ENCODE data around the gene BRAF.

Gene BRAF

GRCh38 chr7:140685407-140686087 lies 239.2 kb downstream of the BRAF start:
- Histone ChIP-seq H3K36me3 (ENCODE audit: insufficient read depth, low read length) (peaks cover 69% of the 10 kb centered on the region), H3K79me2 (ENCODE audit: insufficient read depth, low read length) (no peaks in the 10 kb centered on the region), H2AFZ (ENCODE audit: low read length) (no peak overlapping the region), H3K9me3 (ENCODE audit: low read length) (no peaks in the 10 kb centered on the region), H3K27me3 (ENCODE audit: insufficient read depth, low read length) (no peaks in the 10 kb centered on the region), H3K27ac (ENCODE audit: low read depth, low read length, poor library complexity, severe bottlenecking) (no peak overlapping the region), H3K9me2 (ENCODE audit: low read depth, low read length) (no peaks in the 10 kb centered on the region), H3K4me1 (ENCODE audit: insufficient read depth, low read length, severe bottlenecking) (no peaks in the 10 kb centered on the region), H4K20me1 (ENCODE audit: insufficient read depth, low read length) (no peaks in the 10 kb centered on the region), H3K4me3 (ENCODE audit: low read depth, low read length, poor library complexity, severe bottlenecking) (no peak overlapping the region), H3K4me2 (ENCODE audit: low read length) (no peak overlapping the region), H3F3A (ENCODE audit: insufficient read depth, low read length) (no peaks in the 10 kb centered on the region), H3K9ac (ENCODE audit: low read length) (no peak overlapping the region)
- no peak for TF ChIP-seq EZH2 (IDR thresholded peaks at IDR 0.05; ENCODE audit: borderline replicate concordance, low read length)
- TF ChIP-seq CTCF (IDR thresholded peaks at IDR 0.05; ENCODE audit: low read length): no peak

- no peak overlapping the region for H3K27ac ChIP-seq (ENCODE audit: low read depth, low read length, poor library complexity, severe bottlenecking)
- H3K27me3 ChIP-seq (ENCODE audit: insufficient read depth, low read length): no peaks in the 10 kb centered on the region
- no peak overlapping the region for H3K9ac ChIP-seq (ENCODE audit: low read length)
- H3K79me2 ChIP-seq (ENCODE audit: insufficient read depth, low read length): no peaks in the 10 kb centered on the region
- TF ChIP-seq EZH2 (IDR thresholded peaks at IDR 0.05; ENCODE audit: borderline replicate concordance, low read length) (no peak), CTCF (IDR thresholded peaks at IDR 0.05; ENCODE audit: low read length) (no peak)
- H3K4me1 ChIP-seq (ENCODE audit: insufficient read depth, low read length, severe bottlenecking): no peaks in the 10 kb centered on the region
- no peaks in the 10 kb centered on the region for H4K20me1 ChIP-seq (ENCODE audit: insufficient read depth, low read length)
- H2AFZ ChIP-seq (ENCODE audit: low read length): no peak overlapping the region
- H3K4me3 ChIP-seq (ENCODE audit: low read depth, low read length, poor library complexity, severe bottlenecking): no peak overlapping the region
- no peaks in the 10 kb centered on the region for H3K9me3 ChIP-seq (ENCODE audit: low read length)
- H3K36me3 ChIP-seq (ENCODE audit: insufficient read depth, low read length): peaks cover 71% of the 10 kb centered on the region
- H3K9me2 ChIP-seq (ENCODE audit: low read depth, low read length): no peaks in the 10 kb centered on the region
- H3F3A ChIP-seq (ENCODE audit: insufficient read depth, low read length): no peaks in the 10 kb centered on the region
- no peak overlapping the region for H3K4me2 ChIP-seq (ENCODE audit: low read length)
Measured at GRCh38 chr7:140684066-140684950, 240.4 kb downstream of the BRAF start.

DNA sequence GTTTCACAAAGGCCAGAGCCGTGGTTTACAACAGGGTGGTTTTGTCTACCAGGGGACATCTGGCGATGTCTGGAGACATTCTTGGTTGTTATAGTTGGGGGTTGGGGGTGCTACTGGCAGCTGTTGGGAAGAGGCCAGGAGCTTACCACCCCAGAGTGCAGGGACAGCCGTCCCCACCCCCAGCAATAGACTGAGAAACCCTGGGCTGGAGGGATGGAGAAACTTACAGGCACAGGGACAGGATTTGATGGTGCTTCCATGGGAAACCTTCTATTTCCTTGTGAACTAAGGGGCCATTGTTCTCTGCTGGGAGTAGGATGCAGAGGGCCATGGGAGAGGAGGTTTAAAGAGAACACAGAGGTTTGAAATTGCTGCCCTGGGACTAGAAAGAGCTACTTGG lies 241.1 kb downstream of the BRAF start:
- Histone ChIP-seq H3K27me3 (ENCODE audit: insufficient read depth, low read length) (no peaks in the 10 kb centered on the region), H3F3A (ENCODE audit: insufficient read depth, low read length) (no peaks in the 10 kb centered on the region), H3K9me2 (ENCODE audit: low read depth, low read length) (no peaks in the 10 kb centered on the region), H4K20me1 (ENCODE audit: insufficient read depth, low read length) (no peaks in the 10 kb centered on the region), H2AFZ (ENCODE audit: low read length) (no peak overlapping the region), H3K9me3 (ENCODE audit: low read length) (no peaks in the 10 kb centered on the region), H3K27ac (ENCODE audit: low read depth, low read length, poor library complexity, severe bottlenecking) (no peak overlapping the region), H3K4me1 (ENCODE audit: insufficient read depth, low read length, severe bottlenecking) (no peaks in the 10 kb centered on the region), H3K4me3 (ENCODE audit: low read depth, low read length, poor library complexity, severe bottlenecking) (no peak overlapping the region), H3K79me2 (ENCODE audit: insufficient read depth, low read length) (no peaks in the 10 kb centered on the region), H3K4me2 (ENCODE audit: low read length) (no peak overlapping the region), H3K36me3 (ENCODE audit: insufficient read depth, low read length) (peaks cover 76% of the 10 kb centered on the region), H3K9ac (ENCODE audit: low read length) (no peak overlapping the region)
- TF ChIP-seq CTCF (IDR thresholded peaks at IDR 0.05; ENCODE audit: low read length) (no peak), EZH2 (IDR thresholded peaks at IDR 0.05; ENCODE audit: borderline replicate concordance, low read length) (no peak)

Data from OCI-LY1 (cell line).